AG04450 (cell line): Measurements from ENCODE around the gene TXNRD2. TPM values are rescaled to one million over a fixed set of nuclear protein-coding genes. Genes with fewer than 3 reads are reported as not detected.

ENCODE experiments used
- CTCF ChIA-PET: fragments of 300-600, 350-600 bp; formaldehyde crosslinking; extraction: SDS; loops from one replicate; lab custom pipeline; 2022; ENCODE audit warnings: antibody characterized with exemption, inconsistent platforms; lab: Charles Lee
- POLR2A ChIA-PET: fragments of 350-600 bp; formaldehyde crosslinking; extraction: SDS; loops from one replicate; lab custom pipeline; 2021; ENCODE audit warnings: antibody characterized with exemption, inconsistent platforms; lab: Yijun Ruan, JAX
- DNase-seq: peaks from one replicate; pipeline ENCODE4 v3.0.0-alpha.2; 2011; ENCODE audit warnings: low read depth, low spot score
- H3K27ac ChIP-seq: one replicate; pipeline ENCODE4 v1.5.1; 2012; ENCODE audit warnings: low read depth, low read length, control low read depth
- H3K27me3 ChIP-seq: one replicate; pipeline ENCODE4 v1.6.0; 2012; ENCODE audit warnings: low read length; ENCODE audit not compliant: control insufficient read depth, insufficient read depth
- H3K4me3 ChIP-seq: 2 replicates; pipeline ENCODE4 v1.5.1; 2011; ENCODE audit warnings: mild to moderate bottlenecking, low read depth, low read length, control low read depth
- H3K9me3 ChIP-seq: 2 replicates; pipeline ENCODE4 v1.5.1; 2012; ENCODE audit warnings: low read length; ENCODE audit not compliant: control insufficient read depth, insufficient read depth
- polyA plus RNA-seq: library from polyadenylated mRNA; depleted of rRNA; stranded (reverse); fragments of >200 nt; gene quantifications from 2 replicates; pipeline ENCODE4 v1.2.3, GENCODE V29; 2011
- TF ChIP-seq, protein P1 (sequence below): IDR thresholded peaks from 2 replicates; pipeline ENCODE4 v1.5.1; 2011; ENCODE audit warnings: low read depth, low read length, control low read depth, inconsistent platforms

The TXNRD2 gene
- polyA plus RNA-seq, 1 experiment, result 13.3 TPM

DNA sequence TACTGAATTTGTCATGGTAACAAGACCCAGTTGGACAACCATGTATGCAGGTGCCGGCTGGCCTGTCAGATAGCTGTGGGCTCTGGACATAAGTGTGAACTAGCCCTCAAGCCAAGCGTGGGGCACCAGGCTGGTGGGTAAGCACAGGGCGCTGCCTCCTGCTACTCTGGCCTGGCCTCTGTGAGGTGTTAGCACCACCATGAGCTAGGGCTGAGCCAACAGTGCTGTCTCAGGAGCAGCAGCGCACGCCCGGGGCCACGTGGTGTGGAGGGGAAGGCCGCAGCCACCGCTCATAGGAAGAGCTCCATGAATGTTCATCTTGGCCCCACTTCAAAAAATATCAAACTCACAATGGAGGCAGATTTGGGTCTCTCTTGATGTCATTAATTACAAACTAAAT, 51.7 kb downstream of the TXNRD2 start:
- H3K9me3 ChIP-seq, result no peaks in the 10 kb centered on the region; the same call in 1 of the 2 replicates
- POLR2A ChIA-PET, result interaction anchor here (0.6 to 1.4 kb wide), 3 partner anchors 8 to 779 kb away, joined by 3 to 6 read pairs (median 4); no protein-coding TSS in a partner anchor
- no peaks in the 10 kb centered on the region for H3K27me3 ChIP-seq
- TF ChIP-seq, protein P1, sequence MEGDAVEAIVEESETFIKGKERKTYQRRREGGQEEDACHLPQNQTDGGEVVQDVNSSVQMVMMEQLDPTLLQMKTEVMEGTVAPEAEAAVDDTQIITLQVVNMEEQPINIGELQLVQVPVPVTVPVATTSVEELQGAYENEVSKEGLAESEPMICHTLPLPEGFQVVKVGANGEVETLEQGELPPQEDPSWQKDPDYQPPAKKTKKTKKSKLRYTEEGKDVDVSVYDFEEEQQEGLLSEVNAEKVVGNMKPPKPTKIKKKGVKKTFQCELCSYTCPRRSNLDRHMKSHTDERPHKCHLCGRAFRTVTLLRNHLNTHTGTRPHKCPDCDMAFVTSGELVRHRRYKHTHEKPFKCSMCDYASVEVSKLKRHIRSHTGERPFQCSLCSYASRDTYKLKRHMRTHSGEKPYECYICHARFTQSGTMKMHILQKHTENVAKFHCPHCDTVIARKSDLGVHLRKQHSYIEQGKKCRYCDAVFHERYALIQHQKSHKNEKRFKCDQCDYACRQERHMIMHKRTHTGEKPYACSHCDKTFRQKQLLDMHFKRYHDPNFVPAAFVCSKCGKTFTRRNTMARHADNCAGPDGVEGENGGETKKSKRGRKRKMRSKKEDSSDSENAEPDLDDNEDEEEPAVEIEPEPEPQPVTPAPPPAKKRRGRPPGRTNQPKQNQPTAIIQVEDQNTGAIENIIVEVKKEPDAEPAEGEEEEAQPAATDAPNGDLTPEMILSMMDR, result no peak
- DNase-seq, result no peak
- CTCF ChIA-PET, result interaction anchor here (0.6 to 0.8 kb wide), 2 partner anchors 20 to 89 kb away, joined by 3 read pairs; no protein-coding TSS in a partner anchor
- no peak overlapping the region for H3K4me3 ChIP-seq
- H3K27ac ChIP-seq, result no peak overlapping the region

DNA sequence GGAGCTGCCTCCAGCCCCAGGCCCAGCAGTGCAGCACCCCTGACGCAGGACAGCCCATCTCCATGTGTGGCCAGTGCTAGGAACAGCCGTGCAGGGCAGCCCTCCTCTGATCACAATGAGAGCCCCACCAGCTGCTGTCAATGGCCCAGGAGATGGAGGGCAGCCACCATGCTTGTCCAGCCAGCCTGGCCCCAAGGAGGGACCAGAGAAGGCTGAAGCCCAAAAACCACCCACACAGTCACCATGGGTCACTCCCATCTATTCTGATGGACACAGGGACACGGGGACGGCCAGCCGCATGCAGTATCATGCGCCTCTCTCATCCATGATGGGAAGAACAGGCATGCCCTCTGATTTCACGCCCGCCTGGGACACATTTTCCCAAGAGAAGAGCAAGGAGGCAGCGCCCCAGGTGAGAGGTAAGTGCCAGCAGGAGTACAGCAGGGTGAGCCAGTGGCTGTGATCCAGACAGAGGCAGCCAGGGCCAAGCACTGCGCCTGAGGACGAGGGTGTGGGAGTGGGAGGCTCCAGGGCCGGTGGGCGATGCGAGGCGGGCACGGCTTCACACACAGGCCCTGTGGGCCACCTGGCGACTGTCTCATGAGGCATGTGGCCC, 53.4 kb downstream of the TXNRD2 start:
- H3K27ac ChIP-seq, result no peak overlapping the region
- no peak overlapping the region for H3K4me3 ChIP-seq
- no peaks in the 10 kb centered on the region; the same call in 1 of the 2 replicates for H3K9me3 ChIP-seq
- no peak for DNase-seq
- POLR2A ChIA-PET, result no interaction called here
- TF ChIP-seq, protein P1, result no peak
- CTCF ChIA-PET, result interaction anchor here (1.4 to 2.5 kb wide), 2 partner anchors 22 to 158 kb away, joined by 3 to 13 read pairs; no protein-coding TSS in a partner anchor
- no peaks in the 10 kb centered on the region for H3K27me3 ChIP-seq

DNA sequence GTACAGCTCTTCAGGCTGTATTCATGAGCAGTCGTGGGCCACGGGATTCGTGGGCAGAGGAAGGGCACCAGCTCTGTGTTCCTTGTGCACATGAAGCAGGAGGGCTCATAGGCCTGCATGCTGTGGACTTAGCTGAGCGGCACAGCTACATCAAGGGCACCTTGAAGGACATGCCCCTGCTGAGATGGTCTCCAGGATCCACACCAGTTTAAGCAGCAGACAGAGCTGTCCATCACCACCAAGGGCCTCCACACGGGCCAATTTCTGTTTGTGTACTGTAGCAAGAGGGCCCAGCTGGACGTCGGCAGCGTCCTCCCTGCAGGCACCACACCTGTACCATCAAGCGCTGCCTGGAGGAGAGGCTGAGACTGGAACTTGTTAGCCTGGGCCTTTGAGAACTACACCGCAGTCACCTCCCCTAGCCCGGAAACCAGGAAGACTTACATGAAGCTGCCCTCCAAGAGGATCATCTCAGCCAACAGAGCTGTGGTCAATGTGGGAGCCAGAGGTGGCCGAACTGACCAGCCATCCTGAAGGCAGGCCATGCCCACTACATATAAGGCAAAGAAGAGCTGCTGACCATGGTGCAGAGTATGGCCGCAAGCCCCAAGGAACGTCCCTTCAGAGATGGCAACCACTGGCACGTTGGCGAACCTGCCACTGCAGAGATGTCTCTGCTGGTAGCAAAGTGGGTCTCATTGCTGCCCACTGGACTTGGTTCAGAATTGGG, 54.2 kb downstream of the TXNRD2 start:
- H3K4me3 ChIP-seq, result no peak overlapping the region
- H3K27ac ChIP-seq, result no peak overlapping the region
- ChIA-PET POLR2A (interaction anchor here (1.4 kb wide), 1 partner anchor 9 kb away, joined by 3 read pairs; no protein-coding TSS in a partner anchor), CTCF (interaction anchor here (1.4 to 2.5 kb wide), 2 partner anchors 23 to 157 kb away, joined by 3 to 13 read pairs; no protein-coding TSS in a partner anchor)
- H3K9me3 ChIP-seq, result no peaks in the 10 kb centered on the region; the same call in 1 of the 2 replicates
- no peaks in the 10 kb centered on the region for H3K27me3 ChIP-seq
- DNase-seq, result no peak
- TF ChIP-seq, protein P1, result no peak

DNA sequence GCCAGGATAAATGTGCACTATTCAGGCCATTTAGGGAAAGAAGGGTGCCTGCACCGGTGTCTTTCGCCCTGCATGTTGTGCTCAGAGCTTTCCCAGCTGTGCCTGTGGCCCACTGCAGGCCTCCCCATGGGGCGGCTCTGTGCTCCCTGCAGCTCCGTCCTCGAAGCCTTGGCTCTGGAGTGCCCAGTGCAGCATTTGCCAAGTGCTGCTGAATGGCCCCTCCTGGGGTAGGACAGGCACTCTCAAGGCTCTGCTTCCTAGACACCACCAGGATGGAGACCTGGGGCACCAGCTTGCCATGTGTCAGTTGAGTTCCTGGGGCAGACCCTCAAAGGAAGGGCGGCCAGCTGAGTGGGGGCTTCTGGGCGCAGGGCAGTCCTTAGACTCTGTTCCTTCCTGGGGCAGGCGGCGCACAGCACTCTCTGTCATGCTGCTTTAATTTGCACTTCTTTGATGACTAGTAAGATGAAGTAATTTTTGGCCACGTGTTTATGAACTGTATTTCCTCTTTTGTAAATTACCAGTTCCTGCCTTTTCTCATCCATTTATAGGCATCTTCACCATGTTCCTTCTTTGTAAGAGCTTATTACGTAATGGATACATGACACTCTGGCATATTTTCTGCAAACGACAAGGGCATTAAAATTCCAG, 54.9 kb downstream of the TXNRD2 start:
- DNase-seq, result no peak
- no peaks in the 10 kb centered on the region for H3K27me3 ChIP-seq
- H3K4me3 ChIP-seq, result no peak overlapping the region
- H3K27ac ChIP-seq, result peak overlapping the region; percentile 11
- ChIA-PET POLR2A (interaction anchor here (1.4 kb wide), 1 partner anchor 9 kb away, joined by 3 read pairs; no protein-coding TSS in a partner anchor), CTCF (interaction anchor here (1.4 to 2.5 kb wide), 2 partner anchors 23 to 156 kb away, joined by 3 to 13 read pairs; no protein-coding TSS in a partner anchor)
- TF ChIP-seq, protein P1, result no peak
- no peaks in the 10 kb centered on the region; the same call in 1 of the 2 replicates for H3K9me3 ChIP-seq
